GM12878 (cell line): Measurements from ENCODE around the gene FLT4. TPM values are rescaled to one million over a fixed set of nuclear protein-coding genes. Genes with fewer than 3 reads are reported as not detected.

ENCODE experiments used
- ATAC-seq: fragments of 200-7000 bp; cut with Tn5 transposase; 3 replicates; pipeline ENCODE4 v1.9.1; 2020; ENCODE audit warnings: mild to moderate bottlenecking, moderate library complexity
- BruUV-seq: library from RNA; stranded (reverse); fragments of 400-500 nt; replicated peaks from 2 replicates; lab custom pipeline; 2021; lab: Mats Ljungman, UMichigan
- CTCF ChIA-PET: fragments of 300-600 bp; sonication (Branson Sonifier 250); formaldehyde crosslinking; extraction: SDS; loops from one replicate; lab custom pipeline; 2021; ENCODE audit warnings: inconsistent platforms; lab: Yijun Ruan, JAX
- POLR2A ChIA-PET: fragments of 350-600 bp; formaldehyde crosslinking; extraction: SDS; loops from one replicate; lab custom pipeline; 2021; ENCODE audit warnings: inconsistent platforms; lab: Charles Lee
- RAD21 ChIA-PET: fragments of 300-600 bp; sonication (Branson Sonifier 250); formaldehyde crosslinking; loops from one replicate; lab custom pipeline; 2023; ENCODE audit warnings: antibody characterized with exemption; ENCODE audit not compliant: unreplicated experiment; lab: Charles Lee
- SMC1A ChIA-PET: fragments of 300-600 bp; sonication (Branson Sonifier 250); formaldehyde crosslinking; loops from one replicate; lab custom pipeline; 2023; ENCODE audit not compliant: unreplicated experiment, uncharacterized antibody; lab: Charles Lee
- DNase-seq: peaks from one replicate; pipeline ENCODE4 v3.0.0-alpha.2; 2011; ENCODE audit warnings: low read depth, low spot score
- FAIRE-seq: peaks from 3 replicates; lab custom pipeline; 2011; peaks lifted over from hg19 to GRCh38; lab: Jason Lieb, UNC
- H2AFZ ChIP-seq: 2 replicates; pipeline ENCODE4 v1.6.0; 2011; ENCODE audit warnings: low read depth, low read length, control low read depth; ENCODE audit not compliant: control insufficient read depth
- H3K27ac ChIP-seq: 2 replicates; pipeline ENCODE4 v1.5.1; 2011; ENCODE audit warnings: control low read depth; ENCODE audit not compliant: control insufficient read depth, insufficient read depth
- H3K27me3 ChIP-seq, 2 experiments: replicated peaks in 1 of 2; 2 replicates each; pipeline versions ENCODE4 v1.6.0 to v1.6.1; 2011; ENCODE audit warnings: low read length in 1 of 2; ENCODE audit not compliant: control insufficient read depth in 2 of 2, insufficient read depth in 2 of 2
- H3K36me3 ChIP-seq, 2 experiments: 2 replicates each; pipeline ENCODE4 v1.5.1; 2011; ENCODE audit warnings: low read length in 1 of 2; ENCODE audit not compliant: control insufficient read depth in 2 of 2, insufficient read depth in 2 of 2
- H3K4me1 ChIP-seq: 2 replicates; pipeline ENCODE4 v1.6.1; 2011; ENCODE audit warnings: mild to moderate bottlenecking, low read length, moderate library complexity, mixed read lengths; ENCODE audit not compliant: control insufficient read depth, insufficient read depth
- H3K4me2 ChIP-seq: 2 replicates; pipeline ENCODE4 v1.6.0; 2011; ENCODE audit warnings: control low read depth; ENCODE audit not compliant: control insufficient read depth, insufficient read depth
- H3K4me3 ChIP-seq: fragments of 200-600 bp; sonication (generic); 2 replicates; pipeline ENCODE4 v1.5.1; 2016
- H3K79me2 ChIP-seq: 2 replicates; pipeline ENCODE4 v1.6.0; 2011; ENCODE audit warnings: low read length; ENCODE audit not compliant: control insufficient read depth, insufficient read depth
- H3K9ac ChIP-seq: 2 replicates; pipeline ENCODE4 v1.8.0; 2011; ENCODE audit warnings: low read length, control low read depth, mixed read lengths; ENCODE audit not compliant: control insufficient read depth, insufficient read depth
- H3K9me3 ChIP-seq: replicated peaks from 3 replicates; pipeline ENCODE4 v1.5.1; 2011; ENCODE audit warnings: mild to moderate bottlenecking, low read length; ENCODE audit not compliant: control insufficient read depth, insufficient read depth
- H4K20me1 ChIP-seq: 2 replicates; pipeline ENCODE4 v1.6.0; 2011; ENCODE audit not compliant: control insufficient read depth, insufficient read depth
- CEBPZ ChIP-seq: fragments of 150-350 bp; IDR thresholded peaks from 2 replicates; pipeline ENCODE4 v1.6.1; 2016; ENCODE audit warnings: low read depth, low read length
- GABPA ChIP-seq: IDR thresholded peaks from 2 replicates; pipeline ENCODE4 v1.6.1; 2014; ENCODE audit warnings: antibody characterized with exemption, low read depth, mild to moderate bottlenecking, inconsistent platforms
- HDAC2 ChIP-seq: fragments of 200-600 bp; sonication (generic); IDR thresholded peaks from 2 replicates; pipeline ENCODE4 v1.6.1; 2017
- HDAC6 ChIP-seq: fragments of 200-600 bp; sonication (generic); IDR thresholded peaks from one replicate; pipeline ENCODE4 v1.8.0; 2017; ENCODE audit warnings: antibody characterized with exemption; ENCODE audit not compliant: unreplicated experiment
- JUNB ChIP-seq: IDR thresholded peaks from 2 replicates; pipeline ENCODE4 v1.6.1; 2016; ENCODE audit warnings: antibody characterized with exemption, mild to moderate bottlenecking
- JUND ChIP-seq: IDR thresholded peaks from 2 replicates; pipeline ENCODE4 v1.6.1; 2012; ENCODE audit warnings: low read depth, mild to moderate bottlenecking, low read length, improper control_type of control experiment, moderate library complexity
- KAT2A ChIP-seq: conservative IDR thresholded peaks from 2 replicates; pipeline ENCODE4 v1.6.1; 2011; ENCODE audit warnings: low read depth, low read length; ENCODE audit not compliant: control insufficient read depth
- MXI1 ChIP-seq: fragments of 150-350 bp; IDR thresholded peaks from 2 replicates; pipeline ENCODE4 v1.6.1; 2011; ENCODE audit warnings: low read depth, mild to moderate bottlenecking, inconsistent platforms, low read length, improper control_type of control experiment
- MYC ChIP-seq: IDR thresholded peaks from 2 replicates; pipeline ENCODE4 v1.6.1; 2011; ENCODE audit warnings: mild to moderate bottlenecking, low read length, moderate library complexity, inconsistent platforms; ENCODE audit not compliant: insufficient read depth, insufficient replicate concordance, insufficient read length, severe bottlenecking
- NFIC ChIP-seq: IDR thresholded peaks from 2 replicates; pipeline ENCODE4 v1.6.1; 2012; ENCODE audit warnings: low read depth, mild to moderate bottlenecking, inconsistent platforms, low read length, moderate library complexity
- NR2F1 ChIP-seq: fragments of 450-650 bp; conservative IDR thresholded peaks from 2 replicates; pipeline ENCODE4 v1.6.1; 2017; ENCODE audit warnings: mild to moderate bottlenecking
- PML ChIP-seq: IDR thresholded peaks from 2 replicates; pipeline ENCODE4 v1.6.1; 2012; ENCODE audit warnings: low read length, inconsistent platforms
- POLR2AphosphoS2 ChIP-seq: IDR thresholded peaks from 2 replicates; pipeline ENCODE4 v1.6.1; 2011; ENCODE audit warnings: low read depth, mild to moderate bottlenecking, low read length, improper control_type of control experiment, moderate library complexity
- RAD21 ChIP-seq: IDR thresholded peaks from 2 replicates; pipeline ENCODE4 v1.6.1; 2011; ENCODE audit warnings: mild to moderate bottlenecking, low read depth, low read length, moderate library complexity; ENCODE audit not compliant: insufficient read depth
- RCOR1 ChIP-seq: conservative IDR thresholded peaks from 2 replicates; pipeline ENCODE4 v1.6.1; 2012; ENCODE audit warnings: low read depth, low read length, improper control_type of control experiment
- RUNX3 ChIP-seq: IDR thresholded peaks from 2 replicates; pipeline ENCODE4 v1.6.1; 2012; ENCODE audit warnings: low read length, inconsistent platforms
- SMC3 ChIP-seq: IDR thresholded peaks from 2 replicates; pipeline ENCODE4 v1.6.1; 2011; ENCODE audit warnings: low read length, improper control_type of control experiment, borderline replicate concordance
- SREBF1 ChIP-seq: IDR thresholded peaks from 2 replicates; pipeline ENCODE4 v1.6.1; 2012; ENCODE audit warnings: mild to moderate bottlenecking, low read length
- TBL1XR1 ChIP-seq: IDR thresholded peaks from 2 replicates; pipeline ENCODE4 v1.6.1; 2012; ENCODE audit warnings: low read depth, low read length, improper control_type of control experiment
- ZBTB40 ChIP-seq: fragments of 450-650 bp; IDR thresholded peaks from 2 replicates; pipeline ENCODE4 v1.6.1; 2016; ENCODE audit warnings: mild to moderate bottlenecking, moderate library complexity, borderline replicate concordance
- WGBS: methylation state at CpG from one replicate; pipeline ENCODE4 v1.1.6; 2016; ENCODE audit warnings: low lambda C conversion rate; ENCODE audit not compliant: insufficient replicate concordance, insufficient coverage; ENCODE audit errors: missing lambda C conversion rate; 5-methylcytosine and 5-hydroxymethylcytosine counted together
- in situ Hi-C: fragments of 300-500 bp; cut with MboI; formaldehyde crosslinking; loops from 9 replicates; pipeline ENCODE4 v1.14.3; 2018; ENCODE audit warnings: mixed read lengths
- intact Hi-C: fragments of 100-400 bp; cut with micrococcal nuclease; formaldehyde crosslinking; loops from one replicate; pipeline ENCODE4 v1.14.2; 2022; ENCODE audit not compliant: unreplicated experiment
- polyA plus RNA-seq, 11 experiments: library from polyadenylated mRNA; depleted of rRNA in 4 of 11; unstranded in 6 of 11; stranded (reverse) in 5 of 11; fragments of >200 nt; fragmentation: Nextera tagmentation in 4 of 11; fragmentation: Illumina TruSeq in 1 of 11; extraction: Ambion mirVana in 4 of 11; extraction: Trizol in 1 of 11; gene quantifications; 1 replicate in 1 of 11; 2 replicates in 10 of 11; pipeline versions ENCODE4 v1.2.1 to v1.2.3, GENCODE V29; 2011 to 2016; ENCODE audit warnings: inconsistent platforms in 2 of 11, missing spikeins in 2 of 11, low read depth in 1 of 11
- total RNA-seq, 4 experiments: library from RNA; depleted of rRNA in 3 of 4; stranded (reverse); fragments of >200 nt in 3 of 4; fragmentation: Illumina TruSeq in 1 of 4; extraction: Trizol in 1 of 4; gene quantifications; 2 replicates each; pipeline versions ENCODE4 v1.2.1 to v1.2.3, GENCODE V29; 2013 to 2021

FLT4 gene
- total and polyA plus RNA-seq, 10 of the 15 experiments (the other 5 are each of a cell fraction or from before 2014, with no cell fraction given): 0.18 TPM; not detected in 9

GRCh38 chr5:180598316-180598701 is 51.1 kb downstream of the FLT4 start:
- in situ Hi-C loops: no loop called here
- Histone ChIP-seq H3K9me3 (no peaks in the 10 kb centered on the region), H3K4me3 (no peak overlapping the region), H3K9ac (no peak overlapping the region), H2AFZ (no peak overlapping the region), H3K36me3 (no peaks in the 10 kb centered on the region), H3K4me2 (no peak overlapping the region), H4K20me1 (no peaks in the 10 kb centered on the region), H3K4me1 (no peaks in the 10 kb centered on the region), H3K27ac (no peak overlapping the region), H3K79me2 (no peaks in the 10 kb centered on the region), H3K27me3 (no peaks in the 10 kb centered on the region)
- FAIRE-seq: no peak
- no TSS peak for BruUV-seq
- intact Hi-C loops: no loop called here
- ATAC-seq: no peak
- WGBS: 50% methylated on average over 9 of the region's 9 CpGs
- no peak for DNase-seq
- RAD21 ChIA-PET: no interaction called here
- CTCF ChIA-PET: no interaction called here
- TF ChIP-seq NR2F1 (no peak), TBL1XR1 (no peak), HDAC2 (no peak), PML (no peak), GABPA (no peak), JUND (no peak), CEBPZ (no peak), RCOR1 (no peak), SMC3 (no peak), KAT2A (no peak), ZBTB40 (no peak), MYC (no peak), NFIC (no peak), HDAC6 (no peak), SREBF1 (no peak), MXI1 (no peak), RAD21 (no peak), POLR2AphosphoS2 (no peak), JUNB (no peak), RUNX3 (no peak)
- POLR2A ChIA-PET: interaction anchor here (0.7 kb wide), 1 partner anchor 430 kb away, joined by 3 read pairs; no protein-coding TSS in a partner anchor
- SMC1A ChIA-PET: no interaction called here
